ENCODE measurements around the gene TCEA3. TPM values are rescaled to one million over a fixed set of nuclear protein-coding genes. Genes with fewer than 3 reads are reported as not detected.
"Not testable (repeated sequence)": the region's sequence is repeated elsewhere in the genome, so short reads cannot be mapped to it uniquely, and the experiment has no call there.

The TCEA3 gene
- total and polyA plus RNA-seq, 10 of the 15 experiments (the other 5 are each of a cell fraction or from before 2014, with no cell fraction given): 0.06 to 0.23 (median 0.08) TPM; not detected in 7

- intact Hi-C loops (cut with micrococcal nuclease; ENCODE audit: unreplicated experiment); H3K4me3 ChIP-seq; H3K27ac ChIP-seq (ENCODE audit: control insufficient read depth, insufficient read depth); H3K9ac ChIP-seq (ENCODE audit: control insufficient read depth, insufficient read depth, low read length); ATAC-seq; in situ Hi-C loops (cut with MboI); BruUV-seq (replicated peaks); H3K4me1 ChIP-seq (ENCODE audit: control insufficient read depth, insufficient read depth, low read length); DNase-seq (ENCODE audit: low read depth, low spot score); H3K36me3 ChIP-seq (ENCODE audit: control insufficient read depth in 2 of 2, insufficient read depth in 2 of 2, low read length in 1 of 2); H3K4me2 ChIP-seq (ENCODE audit: control insufficient read depth, insufficient read depth); H3K79me2 ChIP-seq (ENCODE audit: control insufficient read depth, insufficient read depth, low read length); H4K20me1 ChIP-seq (ENCODE audit: control insufficient read depth, insufficient read depth); RAD21 ChIA-PET (ENCODE audit: unreplicated experiment); SMC1A ChIA-PET (ENCODE audit: uncharacterized antibody, unreplicated experiment); H3K9me3 ChIP-seq (replicated peaks; ENCODE audit: control insufficient read depth, insufficient read depth, low read length); H2AFZ ChIP-seq (ENCODE audit: control insufficient read depth, low read depth, low read length); H3K27me3 ChIP-seq (replicated peaks in 1 of 2; ENCODE audit: control insufficient read depth in 2 of 2, insufficient read depth in 2 of 2, low read length in 1 of 2); FAIRE-seq: not testable (repeated sequence)
- 80% methylated on average over 12 of the region's 12 CpGs for WGBS (ENCODE audit: insufficient coverage, insufficient replicate concordance, low lambda C conversion rate, missing lambda C conversion rate)
- POLR2A ChIA-PET: interaction anchor here (1.1 kb wide), 1 partner anchor 30 kb away, joined by 4 read pairs; the partner anchor contains the start of gene HNRNPR
- CTCF ChIA-PET: interaction anchor here (0.6 kb wide), 1 partner anchor 187 kb away, joined by 3 read pairs; no protein-coding TSS in a partner anchor
These were observed 50.3 kb downstream of the TCEA3 start for GRCh38 chr1:23374079-23374735.

GRCh38 chr1:23371987-23372880 lies 52.3 kb downstream of the TCEA3 start:
- DNase-seq (ENCODE audit: low read depth, low spot score): no peak
- Histone ChIP-seq H4K20me1 (ENCODE audit: control insufficient read depth, insufficient read depth) (no peaks in the 10 kb centered on the region), H3K4me2 (ENCODE audit: control insufficient read depth, insufficient read depth) (no peak overlapping the region), H3K9ac (ENCODE audit: control insufficient read depth, insufficient read depth, low read length) (no peak overlapping the region), H3K9me3 (replicated peaks; ENCODE audit: control insufficient read depth, insufficient read depth, low read length) (no peaks in the 10 kb centered on the region), H3K79me2 (ENCODE audit: control insufficient read depth, insufficient read depth, low read length) (peaks cover 2% of the 10 kb centered on the region; the same call in 1 of the 2 replicates), H3K36me3 (ENCODE audit: control insufficient read depth in 2 of 2, insufficient read depth in 2 of 2, low read length in 1 of 2) (no peaks in the 10 kb centered on the region), H3K4me1 (ENCODE audit: control insufficient read depth, insufficient read depth, low read length) (no peaks in the 10 kb centered on the region), H3K4me3 (no peak overlapping the region), H3K27me3 (replicated peaks in 1 of 2; ENCODE audit: control insufficient read depth in 2 of 2, insufficient read depth in 2 of 2, low read length in 1 of 2) (no peaks in the 10 kb centered on the region), H3K27ac (ENCODE audit: control insufficient read depth, insufficient read depth) (no peak overlapping the region), H2AFZ (ENCODE audit: control insufficient read depth, low read depth, low read length) (no peak overlapping the region)
- SMC1A ChIA-PET (ENCODE audit: uncharacterized antibody, unreplicated experiment): no interaction called here
- BruUV-seq (replicated peaks): no TSS peak
- in situ Hi-C loops (cut with MboI) (no loop called here), intact Hi-C loops (cut with micrococcal nuclease; ENCODE audit: unreplicated experiment) (no loop called here)
- POLR2A ChIA-PET: no interaction called here
- ATAC-seq: no peak
- 81% methylated on average over 13 of the region's 13 CpGs for WGBS (ENCODE audit: insufficient coverage, insufficient replicate concordance, low lambda C conversion rate, missing lambda C conversion rate)
- no peak for FAIRE-seq
- CTCF ChIA-PET: no interaction called here
- RAD21 ChIA-PET (ENCODE audit: unreplicated experiment): no interaction called here
- TF ChIP-seq ZNF274 (IDR thresholded peaks at IDR 0.05; ENCODE audit: insufficient read depth, insufficient read length) (no peak), CUX1 (IDR thresholded peaks at IDR 0.05; ENCODE audit: insufficient replicate concordance, low read depth, low read length) (no peak), RCOR1 (conservative IDR thresholded peaks at IDR 0.05; ENCODE audit: low read depth, low read length) (no peak), LARP7 (IDR thresholded peaks at IDR 0.05) (no peak), ATF7 (IDR thresholded peaks at IDR 0.05; ENCODE audit: low read depth) (no peak), TCF3 (IDR thresholded peaks at IDR 0.05; ENCODE audit: borderline replicate concordance, insufficient read depth, low read depth, low read length) (no peak), KAT2A (conservative IDR thresholded peaks at IDR 0.05; ENCODE audit: control insufficient read depth, low read depth, low read length) (no peak), CEBPB (IDR thresholded peaks at IDR 0.05; ENCODE audit: borderline replicate concordance in 1 of 2, low read depth in 2 of 2, low read length in 2 of 2) (no peak), ZNF217 (IDR thresholded peaks at IDR 0.05) (no peak), HDAC6 (IDR thresholded peaks at IDR 0.05; ENCODE audit: unreplicated experiment) (no peak), YY1 (IDR thresholded peaks at IDR 0.05; ENCODE audit: low read depth, low read length) (no peak)
